H1 (cell line): Measurements from ENCODE around the gene FOXC2. TPM values are rescaled to one million over a fixed set of nuclear protein-coding genes. Genes with fewer than 3 reads are reported as not detected.

Source experiments
- CTCF ChIA-PET: fragments of 300-600 bp; sonication (Branson Sonifier 250); formaldehyde crosslinking; loops from one replicate; lab custom pipeline; 2021; ENCODE audit not compliant: partially characterized antibody; lab: Charles Lee
- POLR2A ChIA-PET: fragments of 300-600 bp; sonication (Branson Sonifier 250); formaldehyde crosslinking; loops from one replicate; lab custom pipeline; 2021; ENCODE audit warnings: inconsistent platforms; ENCODE audit not compliant: partially characterized antibody; lab: Charles Lee
- DNase-seq, 2 experiments: peaks; one replicate each; pipeline versions ENCODE4 v3.0.0 to v3.0.0-alpha.2; 2010 to 2022; ENCODE audit warnings: low spot score in 2 of 2, low read depth in 1 of 2, mixed read lengths in 1 of 2
- FAIRE-seq: peaks from 2 replicates; lab custom pipeline; 2011; peaks lifted over from hg19 to GRCh38; lab: Jason Lieb, UNC
- H2AFZ ChIP-seq: 2 replicates; pipeline ENCODE4 v1.8.1; 2012; ENCODE audit warnings: low read length, inconsistent platforms
- H2AK5ac ChIP-seq: 2 replicates; pipeline ENCODE4 v1.6.1; 2013; ENCODE audit warnings: low read depth, low read length
- H2BK120ac ChIP-seq: replicated peaks from 2 replicates; pipeline ENCODE3; 2013; ENCODE audit warnings: low read depth, low read length, inconsistent platforms
- H2BK12ac ChIP-seq: 2 replicates; pipeline ENCODE4 v1.6.1; 2013; ENCODE audit warnings: low read depth, low read length
- H2BK15ac ChIP-seq: 2 replicates; pipeline ENCODE4 v1.6.1; 2013; ENCODE audit warnings: low read length
- H2BK20ac ChIP-seq: 2 replicates; pipeline ENCODE4 v1.6.1; 2013; ENCODE audit warnings: low read length
- H2BK5ac ChIP-seq: 2 replicates; pipeline ENCODE4 v1.6.1; 2013; ENCODE audit warnings: low read depth, low read length
- H3K14ac ChIP-seq: 2 replicates; pipeline ENCODE4 v1.6.1; 2013; ENCODE audit warnings: inconsistent platforms; ENCODE audit not compliant: insufficient read length
- H3K18ac ChIP-seq: 2 replicates; pipeline ENCODE4 v1.6.1; 2013; ENCODE audit warnings: low read length; ENCODE audit errors: extremely low read depth
- H3K23ac ChIP-seq: 2 replicates; pipeline ENCODE4 v1.6.1; 2013; ENCODE audit warnings: inconsistent platforms; ENCODE audit not compliant: insufficient read length
- H3K23me2 ChIP-seq: 2 replicates; pipeline ENCODE4 v1.6.1; 2013; ENCODE audit warnings: low read depth, low read length
- H3K27ac ChIP-seq: 2 replicates; pipeline ENCODE4 v1.6.1; 2011; ENCODE audit warnings: low read depth, low read length, inconsistent platforms
- H3K27me3 ChIP-seq, 4 experiments: replicated peaks in 1 of 4; 1 replicate in 1 of 4; 2 replicates in 3 of 4; pipeline versions ENCODE4 v1.6.1 to v1.8.1; 2011 to 2013; ENCODE audit warnings: low read length in 3 of 4, mild to moderate bottlenecking in 3 of 4, inconsistent platforms in 2 of 4, mixed read lengths in 2 of 4, moderate library complexity in 1 of 4; ENCODE audit not compliant: control insufficient read depth in 3 of 4, insufficient read depth in 3 of 4; ENCODE audit errors: extremely low read depth in 1 of 4
- H3K36me3 ChIP-seq, 4 experiments: 2 replicates each; pipeline versions ENCODE4 v1.6.1 to v1.8.1; 2011 to 2013; ENCODE audit warnings: mild to moderate bottlenecking in 4 of 4, low read length in 3 of 4, moderate library complexity in 2 of 4, control low read depth in 1 of 4, inconsistent platforms in 1 of 4; ENCODE audit not compliant: insufficient read depth in 4 of 4, control insufficient read depth in 2 of 4
- H3K4ac ChIP-seq: replicated peaks from 2 replicates; pipeline ENCODE3; 2013; ENCODE audit warnings: low read length, low read depth, mixed read lengths, inconsistent platforms; ENCODE audit not compliant: insufficient read length
- H3K4me1 ChIP-seq, 4 experiments: replicated peaks in 1 of 4; 1 replicate in 1 of 4; 2 replicates in 3 of 4; pipeline versions ENCODE4 v1.6.1 to v1.8.1; 2011 to 2013; ENCODE audit warnings: low read length in 3 of 4, inconsistent platforms in 2 of 4, mixed read lengths in 1 of 4; ENCODE audit not compliant: insufficient read depth in 4 of 4, control insufficient read depth in 3 of 4
- H3K4me2 ChIP-seq, 2 experiments: 2 replicates each; pipeline versions ENCODE4 v1.6.1 to v1.8.1; 2011 to 2013; ENCODE audit warnings: low read depth in 2 of 2, low read length in 2 of 2, control low read depth in 1 of 2, inconsistent platforms in 1 of 2, mild to moderate bottlenecking in 1 of 2; ENCODE audit not compliant: insufficient read depth in 1 of 2
- H3K4me3 ChIP-seq, 4 experiments: fragments of 200-600, 300-600 bp in 1 of 4; sonication (generic), shearing (Covaris generic), sonication (Bioruptor Twin) in 1 of 4; 2 replicates each; pipeline versions ENCODE4 v1.5.1 to v1.8.1; 2011 to 2016; ENCODE audit warnings: low read length in 4 of 4, low read depth in 3 of 4, control low read depth in 2 of 4, inconsistent platforms in 2 of 4, mild to moderate bottlenecking in 2 of 4, mixed read lengths in 1 of 4, moderate library complexity in 1 of 4; ENCODE audit not compliant: insufficient read depth in 2 of 4; ENCODE audit errors: extremely low read depth in 1 of 4
- H3K56ac ChIP-seq: replicated peaks from 2 replicates; pipeline ENCODE3; 2013; ENCODE audit warnings: low read depth, mild to moderate bottlenecking, mixed read lengths, low read length, inconsistent platforms; ENCODE audit not compliant: insufficient read length
- H3K79me1 ChIP-seq: 2 replicates; pipeline ENCODE4 v1.6.1; 2013; ENCODE audit warnings: low read depth, low read length, control low read depth
- H3K79me2 ChIP-seq, 2 experiments: 2 replicates each; pipeline versions ENCODE4 v1.6.1 to v1.8.1; 2012 to 2013; ENCODE audit warnings: low read length in 2 of 2, mild to moderate bottlenecking in 2 of 2, inconsistent platforms in 1 of 2; ENCODE audit not compliant: insufficient read depth in 2 of 2, control insufficient read depth in 1 of 2
- H3K9ac ChIP-seq, 4 experiments: replicated peaks in 1 of 4; 1 replicate in 1 of 4; 2 replicates in 3 of 4; pipeline versions ENCODE4 v1.6.1 to v1.8.1; 2011 to 2013; ENCODE audit warnings: low read depth in 3 of 4, low read length in 3 of 4, control low read depth in 2 of 4, mild to moderate bottlenecking in 2 of 4, moderate library complexity in 2 of 4, inconsistent platforms in 1 of 4; ENCODE audit errors: extremely low read depth in 1 of 4
- H3K9me3 ChIP-seq, 2 experiments: 2 replicates each; pipeline versions ENCODE4 v1.6.1 to v1.8.1; 2012 to 2013; ENCODE audit warnings: mild to moderate bottlenecking in 2 of 2, moderate library complexity in 2 of 2, control low read depth in 1 of 2, inconsistent platforms in 1 of 2, low read depth in 1 of 2, low read length in 1 of 2, mixed read lengths in 1 of 2; ENCODE audit not compliant: insufficient read depth in 2 of 2
- H4K20me1 ChIP-seq, 2 experiments: replicated peaks in 1 of 2; 2 replicates each; pipeline versions ENCODE3 to v1.8.1; 2011 to 2013; ENCODE audit warnings: inconsistent platforms in 2 of 2, low read length in 2 of 2, mild to moderate bottlenecking in 1 of 2; ENCODE audit not compliant: insufficient read depth in 2 of 2, control insufficient read depth in 1 of 2
- H4K5ac ChIP-seq: 2 replicates; pipeline ENCODE4 v1.6.1; 2013; ENCODE audit warnings: low read length, low read depth, mixed read lengths, inconsistent platforms; ENCODE audit not compliant: insufficient read length
- H4K8ac ChIP-seq: 2 replicates; pipeline ENCODE4 v1.8.0; 2013; ENCODE audit warnings: mild to moderate bottlenecking, moderate library complexity, low read length, inconsistent platforms; ENCODE audit not compliant: insufficient read depth; ENCODE audit errors: extremely low read depth
- H4K91ac ChIP-seq: replicated peaks from 2 replicates; pipeline ENCODE3; 2013; ENCODE audit warnings: low read length, mixed read lengths, inconsistent platforms; ENCODE audit not compliant: insufficient read length
- CREB1 ChIP-seq: IDR thresholded peaks from 2 replicates; pipeline ENCODE4 v1.6.1; 2012; ENCODE audit warnings: inconsistent platforms
- E2F6 ChIP-seq: IDR thresholded peaks from 2 replicates; pipeline ENCODE4 v1.6.1; 2012; ENCODE audit warnings: inconsistent platforms
- GABPA ChIP-seq: IDR thresholded peaks from 2 replicates; pipeline ENCODE4 v1.6.1; 2011; ENCODE audit warnings: mild to moderate bottlenecking, low read length, moderate library complexity, borderline replicate concordance; ENCODE audit not compliant: insufficient read depth
- HDAC2 ChIP-seq, 2 experiments: fragments of 300-600 bp in 1 of 2; sonication (generic) in 1 of 2; IDR thresholded peaks; 2 replicates each; pipeline ENCODE4 v1.6.1; 2011 to 2012; ENCODE audit warnings: low read depth in 2 of 2, low read length in 2 of 2, mild to moderate bottlenecking in 2 of 2, moderate library complexity in 2 of 2, borderline replicate concordance in 1 of 2, inconsistent platforms in 1 of 2
- KDM5A ChIP-seq: fragments of 200-600 bp; IDR thresholded peaks from 2 replicates; pipeline ENCODE4 v1.7.1; 2012; ENCODE audit warnings: mild to moderate bottlenecking, low read length, inconsistent platforms, mixed read lengths
- NANOG ChIP-seq: IDR thresholded peaks from 2 replicates; pipeline ENCODE4 v1.6.1; 2011; ENCODE audit warnings: low read length, low read depth, mild to moderate bottlenecking, inconsistent platforms; ENCODE audit not compliant: insufficient read depth, poor library complexity, severe bottlenecking
- RXRA ChIP-seq: IDR thresholded peaks from 2 replicates; pipeline ENCODE4 v1.6.1; 2011; ENCODE audit warnings: low read depth, mild to moderate bottlenecking, low read length, moderate library complexity; ENCODE audit not compliant: insufficient read depth
- SIN3A ChIP-seq, 2 experiments: IDR thresholded peaks in 1 of 2; conservative IDR thresholded peaks in 1 of 2; 2 replicates each; pipeline ENCODE4 v1.6.1; 2011 to 2012; ENCODE audit warnings: low read length in 2 of 2, improper control_type of control experiment in 1 of 2, low read depth in 1 of 2, mild to moderate bottlenecking in 1 of 2
- SIX5 ChIP-seq: IDR thresholded peaks from 2 replicates; pipeline ENCODE4 v1.6.1; 2011; ENCODE audit warnings: mild to moderate bottlenecking, low read depth, low read length
- SP2 ChIP-seq: IDR thresholded peaks from 2 replicates; pipeline ENCODE4 v1.6.1; 2012; ENCODE audit warnings: mild to moderate bottlenecking, low read length, inconsistent platforms
- WGBS, 2 experiments: shearing (Covaris generic) in 1 of 2; methylation state at CpG; one replicate each; pipeline versions ENCODE4 v1.1.6 to v1.1.7; 2013 to 2015; ENCODE audit warnings: low lambda C conversion rate in 2 of 2, mixed read lengths in 2 of 2, inconsistent platforms in 1 of 2, low coverage in 1 of 2, missing lambda C conversion rate in 1 of 2; ENCODE audit not compliant: insufficient replicate concordance in 2 of 2, insufficient coverage in 1 of 2, insufficient read length in 1 of 2; ENCODE audit errors: extremely low coverage in 1 of 2, missing lambda C conversion rate in 1 of 2; 5-methylcytosine and 5-hydroxymethylcytosine counted together
- polyA plus RNA-seq, 7 experiments: library from polyadenylated mRNA; depleted of rRNA in 3 of 7; stranded (reverse) in 5 of 7; unstranded in 2 of 7; fragments of >200 nt in 5 of 7; fragments of 200-250 nt in 2 of 7; gene quantifications; 1 replicate in 5 of 7; 2 replicates in 1 of 7; 4 replicates in 1 of 7; pipeline versions ENCODE4 v1.2.1 to v1.2.3, GENCODE V29; 2011 to 2013; ENCODE audit warnings: missing spikeins in 2 of 7, mixed read lengths in 2 of 7
- total RNA-seq: library from RNA; stranded (reverse); fragmentation: NEBNext Ultra II Directional; extraction: Animal tissue kit (Norgen Biotek cat#: 25700); gene quantifications from 2 replicates; pipeline ENCODE4 v1.2.1, GENCODE V29; 2021

FOXC2 gene
- total and polyA plus RNA-seq, 2 of the 8 experiments (the other 6 are each of a cell fraction or from before 2014, with no cell fraction given): 0.09 TPM; not detected in 1

- Histone ChIP-seq H3K27me3 (peaks cover 24 to 45% (median 29%) of the 10 kb centered on the region in 4 experiments), H2BK12ac (no peak overlapping the region), H4K20me1 (peaks cover 0 to 6% of the 10 kb centered on the region in 2 experiments), H3K27ac (no peak overlapping the region), H3K9ac (no peak overlapping the region), H4K5ac (no peak overlapping the region), H2BK5ac (no peak overlapping the region), H3K23ac (no peak overlapping the region), H3K36me3 (peaks cover 0 to 4% (median 0%) of the 10 kb centered on the region in 4 experiments; a peak in 1 of 8 replicates), H3K14ac (no peak overlapping the region), H3K4me1 (peaks cover 0 to 8% (median 2%) of the 10 kb centered on the region in 4 experiments; a peak in 4 of 7 replicates), H4K8ac (no peak overlapping the region), H2BK120ac (no peak overlapping the region), H3K4me3 (no peak overlapping the region), H3K4ac (no peak overlapping the region), H3K79me2 (no peaks in the 10 kb centered on the region), H2AFZ (no peak overlapping the region), H3K9me3 (no peaks in the 10 kb centered on the region), H3K23me2 (peaks cover 15% of the 10 kb centered on the region; the same call in 1 of the 2 replicates), H3K18ac (no peak overlapping the region), H3K79me1 (no peaks in the 10 kb centered on the region), H2AK5ac (no peak overlapping the region), H4K91ac (peak overlapping the region; percentile 22), H2BK15ac (no peak overlapping the region), H3K4me2 (no peak overlapping the region), H3K56ac (no peak overlapping the region), H2BK20ac (no peak overlapping the region)
- DNase-seq (no peak), FAIRE-seq (no peak)
- 83% methylated on average over 6 of the region's 6 CpGs; no CpG with 5 or more reads in 1 of the 2 experiments for WGBS, 2 experiments
- ChIA-PET CTCF (interaction anchor here (1.0 to 2.8 kb wide), 3 partner anchors 10 to 479 kb away, joined by 4 to 8 read pairs (median 8); no protein-coding TSS in a partner anchor), POLR2A (no interaction called here)
- TF ChIP-seq GABPA (no peak), KDM5A (no peak), RXRA (no peak), NANOG (no peak), CREB1 (no peak), SIX5 (no peak), SIN3A (conservative IDR thresholded peaks at IDR 0.05 in 1 of 2, IDR thresholded peaks at IDR 0.05 in 1 of 2; ENCODE audit: low read depth in 1 of 2, low read length in 2 of 2) (no peak), HDAC2 (IDR thresholded peaks at IDR 0.05; ENCODE audit: borderline replicate concordance in 1 of 2, low read depth in 2 of 2, low read length in 2 of 2) (no peak), SP2 (no peak), E2F6 (no peak)
Measured at GRCh38 chr16:86584071-86584685, 17.5 kb downstream of the FOXC2 start.
